SU-DHL-6 (cell line): Measurements from ENCODE around the gene CCDC137.

Experiments used
- H2AFZ ChIP-seq: fragments of 200-600 bp; sonication (generic); 2 replicates; pipeline ENCODE4 v1.6.1; 2014; ENCODE audit warnings: low read depth, mild to moderate bottlenecking, moderate library complexity, mixed read lengths, antibody characterized with exemption, low read length; ENCODE audit not compliant: severe bottlenecking
- H3F3A ChIP-seq: fragments of 200-600 bp; shearing (Covaris generic); 2 replicates; pipeline ENCODE4 v1.6.0; 2016; ENCODE audit warnings: antibody characterized with exemption, mild to moderate bottlenecking; ENCODE audit not compliant: insufficient read depth
- H3K27ac ChIP-seq: fragments of 200-600 bp; sonication (generic); 2 replicates; pipeline ENCODE4 v1.5.1; 2016; ENCODE audit warnings: low read depth, mild to moderate bottlenecking, low read length, moderate library complexity, mixed read lengths
- H3K27me3 ChIP-seq: fragments of 200-600 bp; sonication (generic), shearing (Covaris generic); 2 replicates; pipeline ENCODE4 v1.6.0; 2014; ENCODE audit warnings: mild to moderate bottlenecking, low read length
- H3K36me3 ChIP-seq: fragments of 200-600 bp; sonication (generic); 2 replicates; pipeline ENCODE4 v1.6.1; 2014; ENCODE audit warnings: mild to moderate bottlenecking, low read length, mixed read lengths
- H3K4me2 ChIP-seq: fragments of 300-600, 200-600 bp; shearing (Covaris generic), sonication (generic); 2 replicates; pipeline ENCODE4 v1.6.0; 2014; ENCODE audit warnings: low read length, low read depth, mild to moderate bottlenecking; ENCODE audit not compliant: poor library complexity, severe bottlenecking
- H3K4me3 ChIP-seq: fragments of 200-600 bp; sonication (generic); 2 replicates; pipeline ENCODE4 v1.5.1; 2014; ENCODE audit warnings: antibody characterized with exemption, low read length, mild to moderate bottlenecking, mixed read lengths; ENCODE audit not compliant: insufficient read depth, poor library complexity, severe bottlenecking
- H3K79me2 ChIP-seq: fragments of 200-600 bp; sonication (generic); 2 replicates; pipeline ENCODE4 v1.6.1; 2014; ENCODE audit warnings: mild to moderate bottlenecking, low read length, moderate library complexity; ENCODE audit not compliant: insufficient read depth
- H3K9ac ChIP-seq: fragments of 200-600 bp; sonication (generic); 2 replicates; pipeline ENCODE4 v1.7.0; 2014; ENCODE audit warnings: mild to moderate bottlenecking, low read length
- H3K9me2 ChIP-seq: fragments of 200-600 bp; sonication (generic); replicated peaks from 2 replicates; pipeline ENCODE4 v1.6.1; 2014; ENCODE audit warnings: low read length; ENCODE audit not compliant: insufficient read depth
- H3K9me3 ChIP-seq: fragments of 200-600 bp; sonication (generic); 2 replicates; pipeline ENCODE4 v1.6.1; 2014; ENCODE audit warnings: low read length, mixed read lengths; ENCODE audit not compliant: insufficient read depth
- H4K20me1 ChIP-seq: fragments of 200-600 bp; sonication (generic); 2 replicates; pipeline ENCODE4 v1.6.1; 2014; ENCODE audit warnings: low read depth, mild to moderate bottlenecking, antibody characterized with exemption, low read length, moderate library complexity, mixed read lengths
- CTCF ChIP-seq: fragments of 200-600 bp; sonication (generic); IDR thresholded peaks from one replicate; pipeline ENCODE4 v1.5.1; 2017; ENCODE audit warnings: antibody characterized with exemption, mild to moderate bottlenecking, low read length, moderate library complexity; ENCODE audit not compliant: insufficient read depth, poor library complexity, severe bottlenecking
- EZH2phosphoT487 ChIP-seq: fragments of 200-600 bp; sonication (generic), shearing (Covaris generic); conservative IDR thresholded peaks from 2 replicates; pipeline ENCODE4 v1.6.1; 2018; ENCODE audit warnings: mild to moderate bottlenecking, antibody characterized with exemption, low read length, moderate library complexity, mixed read lengths

Gene CCDC137

GRCh38 chr17:81630274-81630673 is 36.3 kb upstream of the CCDC137 start:
- Histone ChIP-seq H4K20me1 (no peaks in the 10 kb centered on the region; the same call in 1 of the 2 replicates), H3K4me3 (no peak overlapping the region), H3F3A (no peaks in the 10 kb centered on the region), H3K27me3 (no peaks in the 10 kb centered on the region), H3K9me3 (no peaks in the 10 kb centered on the region), H3K9ac (no peak overlapping the region), H3K4me2 (no peak overlapping the region), H3K9me2 (no peaks in the 10 kb centered on the region), H3K36me3 (0 out of 2 replicates have a peak, but pooled peaks cover 3% of the 10 kb centered on the region), H3K79me2 (peaks cover 43% of the 10 kb centered on the region), H3K27ac (no peak overlapping the region), H2AFZ (no peak overlapping the region)
- TF ChIP-seq EZH2phosphoT487 = no peak
- no peak for TF ChIP-seq CTCF

- Histone ChIP-seq H3K36me3 (0 out of 2 replicates have a peak, but pooled peaks cover 3% of the 10 kb centered on the region), H3F3A (no peaks in the 10 kb centered on the region), H3K79me2 (peaks cover 55% of the 10 kb centered on the region), H3K9me3 (no peaks in the 10 kb centered on the region), H4K20me1 (no peaks in the 10 kb centered on the region; the same call in 1 of the 2 replicates), H3K27me3 (no peaks in the 10 kb centered on the region), H3K9me2 (no peaks in the 10 kb centered on the region), H3K4me3 (no peak overlapping the region), H2AFZ (no peak overlapping the region), H3K27ac (no peak overlapping the region), H3K4me2 (no peak overlapping the region), H3K9ac (no peak overlapping the region)
- TF ChIP-seq EZH2phosphoT487 (no peak), CTCF (no peak)
Measured at GRCh38 chr17:81631482-81631881, 35.1 kb upstream of the CCDC137 start.

GRCh38 chr17:81635431-81635830 is 31.1 kb upstream of the CCDC137 start:
- peak overlapping the region; percentile 96 for H3K9ac ChIP-seq

More at GRCh38 chr17:81635431-81635830, 31.1 kb upstream of the CCDC137 start:
- no peaks in the 10 kb centered on the region for H3K36me3 ChIP-seq
- no peak overlapping the region for H3K27ac ChIP-seq
- TF ChIP-seq EZH2phosphoT487 = no peak
- TF ChIP-seq CTCF = no peak
- peaks cover 54% of the 10 kb centered on the region for H3K79me2 ChIP-seq
- H3K27me3 ChIP-seq = no peaks in the 10 kb centered on the region
- H4K20me1 ChIP-seq = no peaks in the 10 kb centered on the region; the same call in 1 of the 2 replicates
- no peak overlapping the region for H2AFZ ChIP-seq
- no peaks in the 10 kb centered on the region for H3K9me2 ChIP-seq
- no peaks in the 10 kb centered on the region for H3F3A ChIP-seq
- peak overlapping the region; percentile 82 for H3K4me2 ChIP-seq
- H3K4me3 ChIP-seq = peak overlapping the region; percentile 86
- H3K9me3 ChIP-seq = no peaks in the 10 kb centered on the region
